GM18873 (cell line): ENCODE results near the gene ZCCHC8.
"Not testable (repeated sequence)": the region's sequence is repeated elsewhere in the genome, so short reads cannot be mapped to it uniquely, and the experiment has no call there.

Experiments
- ATAC-seq: cut with Tn5 transposase; IDR thresholded peaks from one replicate; pipeline ENCODE4 v1.9.1; 2021; ENCODE audit warnings: mild to moderate bottlenecking, moderate library complexity, moderate number of reproducible peaks; ENCODE audit not compliant: unreplicated experiment, low FRiP score

Gene ZCCHC8

DNA sequence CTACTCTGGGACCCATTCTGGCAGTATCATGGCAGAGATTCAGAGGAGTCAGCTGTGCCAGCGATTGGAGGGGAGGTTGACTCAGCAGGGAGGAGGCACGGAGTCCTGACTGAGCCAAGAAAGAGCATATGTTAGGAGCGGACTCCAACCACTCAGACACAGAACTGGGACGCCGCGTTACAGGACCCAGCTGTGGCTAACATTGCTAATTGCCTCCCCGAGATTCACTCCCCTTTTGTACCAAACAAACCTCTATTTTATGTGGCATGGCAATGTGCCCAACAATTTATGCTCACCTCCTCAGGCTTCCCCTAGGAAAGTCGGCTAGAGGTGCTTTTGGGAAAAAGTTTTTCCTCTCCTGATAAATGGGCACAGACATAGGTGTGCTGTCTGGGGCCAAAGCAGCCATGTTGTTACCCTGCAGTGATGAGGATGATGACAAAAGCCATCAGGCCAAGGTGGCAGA is 63.0 kb downstream of the ZCCHC8 start:
- no peak for ATAC-seq

DNA sequence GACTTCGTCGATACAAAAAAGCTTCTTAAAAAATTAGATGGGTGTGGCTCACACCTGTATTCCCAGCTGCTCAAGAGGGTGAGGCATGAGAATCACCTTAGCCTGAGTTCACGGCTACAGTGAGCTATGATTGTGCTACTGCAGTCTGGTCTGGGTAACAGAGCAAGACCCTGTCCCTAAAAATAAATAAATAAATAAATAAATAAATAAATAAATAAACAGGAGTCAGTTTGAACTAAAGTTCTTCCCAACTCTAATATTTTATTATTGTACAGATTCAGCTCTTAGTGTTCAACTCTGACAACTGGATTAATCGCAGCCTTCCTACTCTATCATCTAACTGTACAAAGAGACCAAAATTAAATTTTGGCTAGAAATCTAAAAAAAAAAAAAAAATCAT is 65.5 kb downstream of the ZCCHC8 start:
- ATAC-seq, result no peak

DNA sequence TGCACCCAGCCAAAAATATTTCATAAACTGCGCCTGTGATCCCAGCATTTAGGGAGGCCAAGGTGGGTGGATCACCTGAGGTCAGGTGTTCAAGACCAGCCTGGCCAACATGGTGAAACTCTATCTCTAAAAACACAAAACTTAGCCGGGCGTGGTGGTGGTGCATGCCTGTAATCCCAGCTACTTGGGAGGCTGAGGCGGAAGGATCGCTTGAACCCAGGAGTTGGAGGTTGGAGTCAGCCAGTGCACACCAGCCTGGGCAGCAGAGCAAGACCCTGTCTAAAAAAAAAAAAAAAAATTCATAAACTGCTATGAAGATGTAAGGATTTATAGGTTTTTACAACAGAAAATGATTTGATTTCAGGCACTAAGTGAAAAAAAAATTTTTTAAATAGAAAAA is 71.7 kb downstream of the ZCCHC8 start:
- ATAC-seq, result not testable (repeated sequence)

DNA sequence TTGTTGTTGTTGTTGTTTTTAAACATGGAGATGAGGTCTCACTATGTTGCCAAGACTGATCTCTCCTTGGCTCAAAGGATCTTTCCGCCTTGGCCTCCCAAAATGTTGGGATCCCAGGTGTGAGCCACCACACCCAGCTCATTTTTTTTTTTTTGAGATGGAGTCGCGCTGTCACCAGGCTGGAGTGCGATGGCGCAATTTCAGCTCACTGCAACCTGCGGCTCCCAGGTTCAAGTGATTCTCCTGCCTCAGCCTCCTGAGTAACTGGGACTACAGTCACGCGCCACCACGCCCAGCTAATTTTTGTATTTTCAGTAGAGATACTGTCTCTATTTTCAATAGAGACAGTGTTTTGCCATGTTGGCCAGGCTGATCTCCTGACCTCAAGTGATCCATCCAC is 73.3 kb downstream of the ZCCHC8 start:
- ATAC-seq, result no peak

DNA sequence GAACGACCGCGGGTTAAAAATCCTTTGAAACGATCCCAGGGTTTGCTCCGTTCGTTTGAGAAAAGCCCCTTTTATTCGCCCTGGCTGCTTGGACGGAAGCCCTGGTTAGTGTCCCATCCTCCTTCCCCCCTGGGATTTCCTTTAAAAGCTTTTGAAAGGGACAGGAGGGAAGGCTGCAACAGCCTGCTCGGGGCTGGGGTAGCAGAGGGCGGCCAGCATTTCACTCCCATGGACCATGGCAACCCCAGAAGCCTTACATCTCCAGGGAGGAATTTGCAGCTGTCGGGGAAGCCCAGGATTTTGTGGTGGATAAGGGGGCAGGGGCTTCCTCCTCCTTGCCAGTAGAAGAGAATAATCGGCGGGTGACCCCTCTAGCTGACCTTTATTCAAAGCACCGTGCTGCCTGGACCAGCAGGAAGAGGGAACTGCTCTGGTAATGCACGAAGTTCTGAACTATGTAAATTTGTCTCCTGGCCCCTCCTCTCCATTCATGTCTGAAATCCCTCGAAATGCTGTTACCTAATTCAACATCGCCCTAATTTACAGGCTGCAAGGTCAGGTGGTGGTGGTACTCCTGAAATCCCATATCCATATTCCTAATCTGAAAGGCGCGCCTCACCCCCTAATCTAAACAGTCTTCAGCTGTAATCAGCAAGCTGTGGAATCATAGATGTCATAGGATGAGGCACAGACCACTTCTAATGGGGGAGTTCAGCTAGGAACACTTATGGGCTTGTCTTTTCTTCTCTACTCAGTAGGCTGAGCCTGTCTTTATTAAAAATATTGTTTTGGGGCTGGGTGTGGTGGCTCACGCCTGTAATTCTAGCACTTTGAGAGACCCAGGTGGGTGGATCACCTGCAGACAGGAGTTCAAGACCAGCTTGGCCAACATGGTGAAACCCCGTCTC is 77.2 kb downstream of the ZCCHC8 start:
- no peak for ATAC-seq

DNA sequence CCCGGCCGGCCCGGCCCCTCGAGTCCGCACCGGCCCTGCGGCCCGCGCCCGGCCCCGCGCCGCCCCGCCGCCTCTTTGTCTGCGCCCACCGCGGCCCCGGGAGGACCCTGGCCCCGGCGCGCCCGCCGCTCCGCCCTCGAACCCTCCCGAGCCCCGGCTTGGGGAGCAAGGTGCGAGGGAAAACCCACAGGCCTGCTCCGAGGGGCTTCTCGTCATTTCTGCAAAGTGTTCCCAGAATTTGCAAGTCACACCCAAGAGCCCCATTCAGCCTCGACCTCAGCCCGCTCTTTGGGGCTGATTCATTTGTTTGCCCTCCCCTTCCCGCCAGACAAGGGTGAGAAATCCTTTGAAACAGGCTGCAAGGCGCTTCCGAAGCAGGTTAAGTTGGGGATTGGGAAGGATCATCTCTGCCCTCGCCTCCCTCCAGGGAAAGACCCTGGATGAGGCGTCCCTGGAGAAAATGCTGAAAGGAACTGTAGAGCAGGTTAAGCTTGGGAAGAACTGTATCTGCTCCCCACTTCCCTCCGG is 77.9 kb downstream of the ZCCHC8 start:
- no peak for ATAC-seq

DNA sequence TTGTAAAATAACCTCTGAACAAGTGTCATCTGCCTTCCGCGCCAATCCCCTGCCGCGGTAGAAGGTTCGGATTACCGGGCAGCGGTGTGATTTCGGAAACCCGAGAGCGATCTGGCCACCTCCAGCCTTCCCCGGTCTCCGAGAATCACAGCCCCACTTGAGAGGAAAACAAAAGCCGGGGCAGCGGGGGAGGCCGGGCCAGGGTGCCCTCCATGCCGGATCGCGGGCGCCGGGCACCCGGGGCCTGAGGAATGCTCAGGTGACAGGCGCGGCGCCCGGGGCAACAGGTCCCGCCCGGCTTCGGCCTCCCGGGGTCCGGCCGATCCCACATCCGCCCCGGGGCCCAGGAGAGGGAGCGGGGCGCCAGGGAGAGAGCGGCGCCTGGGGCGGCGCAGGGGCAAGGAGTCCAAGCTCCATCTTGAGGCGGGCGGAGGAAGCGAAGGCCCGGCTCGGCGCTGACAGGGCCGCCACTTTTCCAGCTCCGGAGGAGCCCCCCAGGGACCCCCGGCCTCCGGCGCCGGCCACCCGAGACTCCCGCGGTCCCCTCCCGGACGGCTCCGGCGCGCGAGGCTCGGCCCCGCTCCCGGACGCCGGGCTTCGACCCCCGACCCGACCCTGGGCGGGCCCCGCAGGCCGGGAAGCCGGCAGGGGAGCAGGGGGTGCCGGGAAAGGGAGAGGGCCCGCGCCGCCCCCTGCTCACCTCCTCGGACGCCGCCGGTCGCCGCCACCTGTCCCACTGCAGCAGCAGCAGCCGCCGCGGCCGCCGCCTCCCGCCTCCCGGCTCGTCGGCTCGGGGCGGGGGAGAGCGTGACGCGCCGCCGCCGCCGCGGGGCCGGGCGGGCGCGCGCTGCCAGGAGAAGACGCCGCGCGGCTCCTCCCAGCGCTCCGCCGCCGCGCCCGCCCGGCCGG is 78.7 kb downstream of the ZCCHC8 start, which contains the start of gene CLIP1:
CLIP1 (minus strand) TSS at position 849 of the 909 bp plus-strand sequence. CDS start 42,217 bp downstream, outside the sequence.
- ATAC-seq, result no peak
